NOMO-1 treated with DMSO at 0.1 percent for 48 hours (cell line): Measurements from ENCODE around the gene MTERF4.

Experiments
- DNase-seq: peaks from one replicate; lab custom pipeline; 2025; ENCODE audit not compliant: unreplicated experiment; lab: John Stamatoyannopoulos, UW

MTERF4 gene

GRCh38 chr2:241051578-241052487 lies 50.3 kb downstream of the MTERF4 start:
- DNase-seq, result no peak

GRCh38 chr2:241050624-241051577 lies 51.2 kb downstream of the MTERF4 start:
- DNase-seq, result no peak

GRCh38 chr2:241049739-241050623 lies 52.1 kb downstream of the MTERF4 start:
- DNase-seq, result no peak

- DNase-seq, result no peak
These were observed 53.1 kb downstream of the MTERF4 start for GRCh38 chr2:241048949-241049343.

- no peak for DNase-seq
These were observed 53.7 kb downstream of the MTERF4 start for GRCh38 chr2:241048149-241048948.

GRCh38 chr2:241047253-241048010 lies 54.7 kb downstream of the MTERF4 start:
- no peak for DNase-seq
